K562 (cell line): Measurements from ENCODE around the gene LRRC4B. TPM values are rescaled to one million over a fixed set of nuclear protein-coding genes. Genes with fewer than 3 reads are reported as not detected.
A peak's percentile ranks its signal among the peaks of the same experiment; 100 is the strongest.

ENCODE experiments used
- ATAC-seq: fragments of 200-7000 bp; cut with Tn5 transposase; 3 replicates; pipeline ENCODE4 v1.9.1; 2020; ENCODE audit warnings: moderate library complexity
- BruUV-seq: library from RNA; stranded (reverse); fragments of 400-500 nt; replicated peaks from 2 replicates; lab custom pipeline; 2021; lab: Mats Ljungman, UMichigan
- CTCF ChIA-PET: fragments of 300-600 bp; formaldehyde crosslinking; extraction: SDS; loops from one replicate; lab custom pipeline; 2021; ENCODE audit warnings: low intra/inter-chr PET ratio; lab: Yijun Ruan, JAX
- POLR2A ChIA-PET: fragments of 300-600, 350-650 bp; sonication (Branson Sonifier 250); formaldehyde crosslinking; extraction: SDS; loops from one replicate; lab custom pipeline; 2021; ENCODE audit warnings: antibody characterized with exemption, inconsistent platforms; lab: Yijun Ruan, JAX
- DNase-seq, 4 experiments: peaks; one replicate each; pipeline versions ENCODE4 v3.0.0 to v3.0.0-alpha.2; 2011 to 2018; ENCODE audit warnings: low spot score in 3 of 4, mixed read lengths in 3 of 4; ENCODE audit errors: extremely low read depth in 1 of 4
- FAIRE-seq: peaks from 2 replicates; lab custom pipeline; 2011; peaks lifted over from hg19 to GRCh38; lab: Jason Lieb, UNC
- H2AFZ ChIP-seq: 2 replicates; pipeline ENCODE4 v1.6.0; 2011; ENCODE audit warnings: low read depth, low read length, control low read depth, inconsistent platforms
- H3K27ac ChIP-seq: fragments of 200-600 bp; 3 replicates; pipeline ENCODE4 v1.8.0; 2011; ENCODE audit warnings: low read depth, mild to moderate bottlenecking, control low read depth, inconsistent platforms, low read length, moderate library complexity, mixed read lengths; ENCODE audit errors: extremely low read depth
- H3K27me3 ChIP-seq, 2 experiments: fragments of 300-600 bp in 1 of 2; 2 replicates in 1 of 2; 3 replicates in 1 of 2; pipeline versions ENCODE4 v1.6.0 to v1.8.0; 2011; ENCODE audit warnings: inconsistent platforms in 2 of 2, low read length in 2 of 2, mild to moderate bottlenecking in 1 of 2, mixed read lengths in 1 of 2, moderate library complexity in 1 of 2; ENCODE audit not compliant: control insufficient read depth in 2 of 2, insufficient read depth in 2 of 2
- H3K36me3 ChIP-seq: fragments of 300-600 bp; 3 replicates; pipeline ENCODE4 v1.8.0; 2011; ENCODE audit warnings: mild to moderate bottlenecking, low read length, inconsistent platforms; ENCODE audit not compliant: control insufficient read depth, insufficient read depth
- H3K4me1 ChIP-seq, 2 experiments: fragments of 200-600 bp in 1 of 2; replicated peaks in 1 of 2; 2 replicates in 1 of 2; 3 replicates in 1 of 2; pipeline versions ENCODE4 v1.5.1 to v1.8.0; 2011; ENCODE audit warnings: inconsistent platforms in 2 of 2, low read length in 2 of 2, mild to moderate bottlenecking in 1 of 2, mixed read lengths in 1 of 2, moderate library complexity in 1 of 2; ENCODE audit not compliant: control insufficient read depth in 2 of 2, insufficient read depth in 2 of 2
- H3K4me2 ChIP-seq: 2 replicates; pipeline ENCODE4 v1.6.1; 2011; ENCODE audit warnings: low read length, control low read depth, inconsistent platforms, mixed read lengths; ENCODE audit not compliant: insufficient read depth
- H3K4me3 ChIP-seq: fragments of 200-600 bp; sonication (generic), shearing (Covaris generic); 2 replicates; pipeline ENCODE4 v1.5.1; 2016; ENCODE audit warnings: control low read depth, inconsistent platforms
- H3K79me2 ChIP-seq: fragments of 200-600 bp; 3 replicates; pipeline ENCODE4 v1.8.0; 2011; ENCODE audit warnings: low read length, inconsistent platforms; ENCODE audit not compliant: control insufficient read depth, insufficient read depth
- H3K9ac ChIP-seq, 2 experiments: 2 replicates each; pipeline versions ENCODE4 v1.6.0 to v1.6.1; 2011; ENCODE audit warnings: low read depth in 2 of 2, low read length in 2 of 2, control low read depth in 1 of 2, inconsistent platforms in 1 of 2, mild to moderate bottlenecking in 1 of 2, mixed read lengths in 1 of 2; ENCODE audit not compliant: insufficient read depth in 1 of 2
- H3K9me1 ChIP-seq: one replicate; pipeline ENCODE4 v1.6.0; 2011; ENCODE audit warnings: inconsistent platforms, mild to moderate bottlenecking, low read length, moderate library complexity; ENCODE audit not compliant: control insufficient read depth, insufficient read depth
- H3K9me3 ChIP-seq: replicated peaks from 2 replicates; pipeline ENCODE4 v1.5.1; 2011; ENCODE audit warnings: low read depth, low read length, inconsistent platforms; ENCODE audit not compliant: control insufficient read depth, insufficient read depth
- H4K20me1 ChIP-seq: replicated peaks from 2 replicates; pipeline ENCODE4 v1.6.1; 2011; ENCODE audit warnings: low read length, inconsistent platforms, mixed read lengths; ENCODE audit not compliant: control insufficient read depth, insufficient read depth
- DIDO1 ChIP-seq: fragments of 450-650 bp; IDR thresholded peaks from 2 replicates; pipeline ENCODE4 v1.6.1; 2016; ENCODE audit warnings: low read depth, missing biosample characterization, missing genetic modification characterization
- MCM7 ChIP-seq, 2 experiments: fragments of 450-650 bp; IDR thresholded peaks; 2 replicates each; pipeline ENCODE4 v1.6.1; 2016 to 2018
- MED1 ChIP-seq: sonication (generic); formaldehyde crosslinking; IDR thresholded peaks from 2 replicates; pipeline ENCODE4 v1.8.1; 2023; ENCODE audit warnings: missing genetic modification reagents, borderline replicate concordance
- MEIS2 ChIP-seq: fragments of 450-650 bp; IDR thresholded peaks from 2 replicates; pipeline ENCODE4 v1.6.1; 2014; ENCODE audit warnings: mild to moderate bottlenecking; ENCODE audit not compliant: partially characterized antibody
- NCOA1 ChIP-seq: fragments of 450-650 bp; IDR thresholded peaks from 2 replicates; pipeline ENCODE4 v1.6.1; 2016; ENCODE audit warnings: low read depth
- NFE2L1 ChIP-seq: fragments of 450-650 bp; IDR thresholded peaks from 2 replicates; pipeline ENCODE4 v1.6.1; 2016; ENCODE audit warnings: missing genetic modification characterization, low read depth, mild to moderate bottlenecking, missing compliant biosample characterization, moderate library complexity, borderline replicate concordance
- SIX5 ChIP-seq, 2 experiments: IDR thresholded peaks; 2 replicates each; pipeline ENCODE4 v1.6.1; 2011; ENCODE audit warnings: low read length in 2 of 2, borderline replicate concordance in 1 of 2, low read depth in 1 of 2, mild to moderate bottlenecking in 1 of 2, moderate library complexity in 1 of 2; ENCODE audit not compliant: insufficient read depth in 1 of 2
- TCF7L2 ChIP-seq: fragments of 150-350 bp; IDR thresholded peaks from 2 replicates; pipeline ENCODE4 v1.6.1; 2016; ENCODE audit warnings: low read depth, mild to moderate bottlenecking, low read length, moderate library complexity
- UBTF ChIP-seq, 2 experiments: IDR thresholded peaks; 2 replicates each; pipeline ENCODE4 v1.6.1; 2012; ENCODE audit warnings: improper control_type of control experiment in 2 of 2, low read depth in 2 of 2, low read length in 2 of 2, borderline replicate concordance in 1 of 2
- ZKSCAN8 ChIP-seq: fragments of 200-800 bp; sonication (Bioruptor generic); IDR thresholded peaks from 2 replicates; pipeline ENCODE4 v1.6.1; 2016; ENCODE audit warnings: missing genetic modification characterization, missing compliant biosample characterization
- ZNF512 ChIP-seq: IDR thresholded peaks from 2 replicates; pipeline ENCODE4 v1.6.1; 2016; ENCODE audit warnings: missing genetic modification characterization, missing compliant biosample characterization
- ZNF584 ChIP-seq: fragments of 200-800 bp; sonication (Bioruptor generic); IDR thresholded peaks from 2 replicates; pipeline ENCODE4 v1.6.1; 2016; ENCODE audit warnings: low read depth, mild to moderate bottlenecking, missing genetic modification characterization, missing compliant biosample characterization
- ZNF639 ChIP-seq, 2 experiments: fragments of 200-800 bp in 1 of 2; sonication (Bioruptor generic) in 1 of 2; sonication (generic) in 1 of 2; formaldehyde crosslinking in 1 of 2; IDR thresholded peaks in 1 of 2; conservative IDR thresholded peaks in 1 of 2; 2 replicates each; pipeline versions ENCODE4 v1.5.0 to v1.6.1; 2016 to 2020; ENCODE audit warnings: missing compliant biosample characterization in 1 of 2, missing genetic modification characterization in 1 of 2, missing genetic modification reagents in 1 of 2
- ZNF644 ChIP-seq: fragments of 200-800 bp; sonication (Bioruptor generic); IDR thresholded peaks from 2 replicates; pipeline ENCODE4 v1.6.1; 2016; ENCODE audit warnings: low read depth, missing genetic modification characterization, missing compliant biosample characterization
- WGBS: fragments of 100-300 bp; shearing (Covaris generic); methylation state at CpG from one replicate; pipeline ENCODE4 v1.1.6; 2016; ENCODE audit warnings: low coverage, mixed read lengths; ENCODE audit not compliant: insufficient coverage; ENCODE audit errors: missing lambda C conversion rate; 5-methylcytosine and 5-hydroxymethylcytosine counted together
- in situ Hi-C: fragments of 300-500 bp; cut with MboI; formaldehyde crosslinking; loops from 4 replicates; pipeline ENCODE4 v1.15.0; 2018; ENCODE audit warnings: inconsistent platforms, mixed read lengths
- intact Hi-C: fragments of 100-400 bp; cut with micrococcal nuclease; formaldehyde crosslinking; loops from 2 replicates; pipeline ENCODE4 v1.14.2; 2022
- polyA plus RNA-seq, 8 experiments: library from polyadenylated mRNA; depleted of rRNA in 4 of 8; stranded (reverse) in 5 of 8; unstranded in 3 of 8; fragments of >200 nt; fragmentation: Nextera tagmentation in 2 of 8; fragmentation: Illumina TruSeq in 1 of 8; extraction: Ambion mirVana in 2 of 8; extraction: Trizol in 1 of 8; gene quantifications; 2 replicates each; pipeline versions ENCODE4 v1.2.1 to v1.2.3, GENCODE V29; 2011 to 2014; ENCODE audit warnings: inconsistent platforms in 1 of 8, missing spikeins in 1 of 8
- total RNA-seq, 7 experiments: library from RNA; depleted of rRNA in 6 of 7; stranded (reverse); fragments of >200 nt in 6 of 7; fragmentation: Illumina TruSeq in 2 of 7; extraction: Trizol in 2 of 7; gene quantifications; 2 replicates each; pipeline versions ENCODE4 v1.2.1 to v1.2.3, GENCODE V29; 2011 to 2021; ENCODE audit warnings: low replicate concordance in 1 of 7

The LRRC4B gene
- total and polyA plus RNA-seq, 9 of the 15 experiments (the other 6 are each of a cell fraction or from before 2014, with no cell fraction given): 0.18 to 9.6 (median 2.9) TPM; not detected in 2

- peak overlapping the region in 1 of 2 experiments; percentile 66; a peak in 1 of 4 replicates for H3K9ac ChIP-seq
- no peaks in the 10 kb centered on the region for H3K79me2 ChIP-seq
- no peaks in the 10 kb centered on the region for H3K9me3 ChIP-seq
- ChIA-PET CTCF (no interaction called here), POLR2A (interaction anchor here (0.5 to 0.6 kb wide), 2 partner anchors 151 to 200 kb away, joined by 3 to 4 read pairs; no protein-coding TSS in a partner anchor)
- no peak for DNase-seq
- H3K4me2 ChIP-seq: no peak overlapping the region
- H3K9me1 ChIP-seq: no peaks in the 10 kb centered on the region
- H4K20me1 ChIP-seq: no peaks in the 10 kb centered on the region
- ATAC-seq: no peak
- no peak overlapping the region for H3K4me3 ChIP-seq
- peaks cover 0 to 33% of the 10 kb centered on the region in 2 experiments; a peak in 4 of 5 replicates for H3K4me1 ChIP-seq
- no peak for FAIRE-seq
- WGBS: 55% methylated on average over 25 of the region's 25 CpGs
- in situ Hi-C loops (no loop called here), intact Hi-C loops (no loop called here)
- H3K27ac ChIP-seq: no peak overlapping the region
- BruUV-seq: no TSS peak
- H3K27me3 ChIP-seq: no peaks in the 10 kb centered on the region
- no peak overlapping the region for H2AFZ ChIP-seq
- H3K36me3 ChIP-seq: no peaks in the 10 kb centered on the region
- TF ChIP-seq MED1: no peak
- no peak for TF ChIP-seq SIX5 (IDR thresholded peaks at IDR 0.05; ENCODE audit: borderline replicate concordance in 1 of 2, insufficient read depth in 1 of 2, low read depth in 1 of 2, low read length in 2 of 2)
- TF ChIP-seq ZNF512: no peak
- no peak for TF ChIP-seq ZNF644 (tag)
- no peak for TF ChIP-seq ZKSCAN8 (CRISPR knock-in tag)
- no peak for TF ChIP-seq MEIS2
- no peak for TF ChIP-seq TCF7L2
- no peak for TF ChIP-seq ZNF584 (CRISPR knock-in tag)
- no peak for TF ChIP-seq DIDO1
- no peak for TF ChIP-seq ZNF639 (CRISPR knock-in tag; conservative IDR thresholded peaks at IDR 0.05 in 1 of 2, IDR thresholded peaks at IDR 0.05 in 1 of 2)
- no peak for TF ChIP-seq MCM7 (IDR thresholded peaks at IDR 0.05)
- no peak for TF ChIP-seq NCOA1
- TF ChIP-seq UBTF (IDR thresholded peaks at IDR 0.05; ENCODE audit: borderline replicate concordance in 1 of 2, low read depth in 2 of 2, low read length in 2 of 2): no peak
- no peak for TF ChIP-seq NFE2L1 (tag)
Measured at GRCh38 chr19:50501568-50502475, 66.4 kb downstream of the LRRC4B start.
